ENCODE data around the gene TEX26.

TEX26 gene

GRCh38 chr13:30918662-30919405 lies 13.6 kb upstream of the TEX26 start:
- Histone ChIP-seq H2BK12ac (ENCODE audit: low read length in 2 of 2) (no peak overlapping the region), H3K4me3 (ENCODE audit: insufficient read depth in 1 of 2, low read depth in 1 of 2, low read length in 2 of 2) (no peak overlapping the region), H3K36me3 (ENCODE audit: control insufficient read depth in 1 of 2, insufficient read depth in 2 of 2, low read depth in 1 of 2, low read length in 2 of 2) (peaks cover 0 to 99% of the 10 kb centered on the region in 2 experiments), H2BK15ac (ENCODE audit: low read depth, poor library complexity, severe bottlenecking) (no peak overlapping the region), H4K91ac (ENCODE audit: low read length) (no peak overlapping the region), H3K4ac (ENCODE audit: low read depth in 1 of 2, low read length in 2 of 2) (no peak overlapping the region), H3K14ac (ENCODE audit: low read length in 2 of 2) (no peak overlapping the region), H3K79me1 (replicated peaks; ENCODE audit: low read length, poor library complexity, severe bottlenecking) (no peaks in the 10 kb centered on the region), H3K23ac (ENCODE audit: low read length in 2 of 2) (no peak overlapping the region), H3K4me2 (ENCODE audit: low read length, poor library complexity, severe bottlenecking) (no peak overlapping the region), H2BK5ac (ENCODE audit: low read depth, low read length, poor library complexity, severe bottlenecking) (no peak overlapping the region), H3K4me1 (ENCODE audit: control insufficient read depth, insufficient read depth, low read depth, low read length) (peaks cover 2% of the 10 kb centered on the region), H2BK120ac (ENCODE audit: low read depth, low read length) (no peak overlapping the region), H3K18ac (ENCODE audit: low read depth in 1 of 2, low read length in 2 of 2) (no peak overlapping the region), H3K27me3 (ENCODE audit: control insufficient read depth in 1 of 2, insufficient read depth in 1 of 2, low read length in 2 of 2) (no peaks in the 10 kb centered on the region), H3K9me3 (ENCODE audit: control insufficient read depth, low read length) (no peaks in the 10 kb centered on the region), H2AFZ (ENCODE audit: low read depth, low read length) (no peak overlapping the region), H4K8ac (ENCODE audit: low read length) (no peak overlapping the region), H2AK5ac (ENCODE audit: low read length, severe bottlenecking) (no peak overlapping the region), H3K27ac (ENCODE audit: low read length, poor library complexity, severe bottlenecking) (no peak overlapping the region), H3K9ac (ENCODE audit: low read length) (peak overlapping the region; percentile 7)
- WGBS = 76% methylated on average over 3 of the region's 6 CpGs
- DNase-seq = no peak

- Histone ChIP-seq H2BK15ac (ENCODE audit: low read depth, poor library complexity, severe bottlenecking) (no peak overlapping the region), H3K27ac (ENCODE audit: low read length, poor library complexity, severe bottlenecking) (no peak overlapping the region), H2BK120ac (ENCODE audit: low read depth, low read length) (no peak overlapping the region), H2AFZ (ENCODE audit: low read depth, low read length) (no peak overlapping the region), H3K14ac (ENCODE audit: low read length in 2 of 2) (no peak overlapping the region), H3K9ac (ENCODE audit: low read length) (no peak overlapping the region), H3K36me3 (ENCODE audit: control insufficient read depth in 1 of 2, insufficient read depth in 2 of 2, low read depth in 1 of 2, low read length in 2 of 2) (peaks cover 0 to 100% of the 10 kb centered on the region in 2 experiments), H3K4me3 (ENCODE audit: insufficient read depth in 1 of 2, low read depth in 1 of 2, low read length in 2 of 2) (no peak overlapping the region), H2BK5ac (ENCODE audit: low read depth, low read length, poor library complexity, severe bottlenecking) (no peak overlapping the region), H3K23ac (ENCODE audit: low read length in 2 of 2) (no peak overlapping the region), H2BK12ac (ENCODE audit: low read length in 2 of 2) (no peak overlapping the region), H3K18ac (ENCODE audit: low read depth in 1 of 2, low read length in 2 of 2) (no peak overlapping the region), H3K27me3 (ENCODE audit: control insufficient read depth in 1 of 2, insufficient read depth in 1 of 2, low read length in 2 of 2) (no peaks in the 10 kb centered on the region), H3K4me2 (ENCODE audit: low read length, poor library complexity, severe bottlenecking) (no peak overlapping the region), H4K91ac (ENCODE audit: low read length) (no peak overlapping the region), H3K9me3 (ENCODE audit: control insufficient read depth, low read length) (no peaks in the 10 kb centered on the region), H2AK5ac (ENCODE audit: low read length, severe bottlenecking) (no peak overlapping the region), H3K4ac (ENCODE audit: low read depth in 1 of 2, low read length in 2 of 2) (no peak overlapping the region), H3K79me1 (replicated peaks; ENCODE audit: low read length, poor library complexity, severe bottlenecking) (no peaks in the 10 kb centered on the region), H3K4me1 (ENCODE audit: control insufficient read depth, insufficient read depth, low read depth, low read length) (peaks cover 2% of the 10 kb centered on the region), H4K8ac (ENCODE audit: low read length) (no peak overlapping the region)
- 93% methylated on average over 4 of the region's 5 CpGs for WGBS
- DNase-seq = no peak
Observed at GRCh38 chr13:30920162-30920909, 12.1 kb upstream of the TEX26 start.

GRCh38 chr13:30923418-30923817 lies 9.0 kb upstream of the TEX26 start:
- no peak overlapping the region for H3K4me2 ChIP-seq (ENCODE audit: low read length, poor library complexity, severe bottlenecking)
- H3K36me3 ChIP-seq (ENCODE audit: control insufficient read depth in 1 of 2, insufficient read depth in 2 of 2, low read depth in 1 of 2, low read length in 2 of 2) = peaks cover 0 to 80% of the 10 kb centered on the region in 2 experiments
- no peak overlapping the region for H2AK5ac ChIP-seq (ENCODE audit: low read length, severe bottlenecking)
- H4K8ac ChIP-seq (ENCODE audit: low read length) = no peak overlapping the region
- no peak overlapping the region for H3K4ac ChIP-seq (ENCODE audit: low read depth in 1 of 2, low read length in 2 of 2)
- H2AFZ ChIP-seq (ENCODE audit: low read depth, low read length) = peak overlapping the region; percentile 36
- H3K4me1 ChIP-seq (ENCODE audit: control insufficient read depth, insufficient read depth, low read depth, low read length) = peaks cover 3% of the 10 kb centered on the region
- H2BK12ac ChIP-seq (ENCODE audit: low read length in 2 of 2) = peak overlapping the region in 1 of 2 experiments; percentile 86
- no peaks in the 10 kb centered on the region for H3K79me1 ChIP-seq (replicated peaks; ENCODE audit: low read length, poor library complexity, severe bottlenecking)
- no peak for DNase-seq
- H2BK15ac ChIP-seq (ENCODE audit: low read depth, poor library complexity, severe bottlenecking) = no peak overlapping the region
- 89% methylated on average over 1 of the region's 1 CpG for WGBS
- no peaks in the 10 kb centered on the region for H3K27me3 ChIP-seq (ENCODE audit: control insufficient read depth in 1 of 2, insufficient read depth in 1 of 2, low read length in 2 of 2)
- H3K4me3 ChIP-seq (ENCODE audit: insufficient read depth in 1 of 2, low read depth in 1 of 2, low read length in 2 of 2) = no peak overlapping the region
- no peak overlapping the region for H3K23ac ChIP-seq (ENCODE audit: low read length in 2 of 2)
- H3K27ac ChIP-seq (ENCODE audit: low read length, poor library complexity, severe bottlenecking) = no peak overlapping the region
- no peak overlapping the region for H2BK120ac ChIP-seq (ENCODE audit: low read depth, low read length)
- no peak overlapping the region for H2BK5ac ChIP-seq (ENCODE audit: low read depth, low read length, poor library complexity, severe bottlenecking)
- H3K18ac ChIP-seq (ENCODE audit: low read depth in 1 of 2, low read length in 2 of 2) = peak overlapping the region in 1 of 2 experiments; percentile 48
- no peak overlapping the region for H3K9ac ChIP-seq (ENCODE audit: low read length)
- H4K91ac ChIP-seq (ENCODE audit: low read length) = no peak overlapping the region
- peak overlapping the region in 1 of 2 experiments; percentile 68 for H3K14ac ChIP-seq (ENCODE audit: low read length in 2 of 2)
- no peaks in the 10 kb centered on the region for H3K9me3 ChIP-seq (ENCODE audit: control insufficient read depth, low read length)

GRCh38 chr13:30924721-30925120 lies 7.7 kb upstream of the TEX26 start:
- Histone ChIP-seq H2BK15ac (ENCODE audit: low read depth, poor library complexity, severe bottlenecking) (no peak overlapping the region), H4K8ac (ENCODE audit: low read length) (no peak overlapping the region), H2BK120ac (ENCODE audit: low read depth, low read length) (no peak overlapping the region), H2AFZ (ENCODE audit: low read depth, low read length) (peak overlapping the region; percentile 31), H3K4me3 (ENCODE audit: insufficient read depth in 1 of 2, low read depth in 1 of 2, low read length in 2 of 2) (no peak overlapping the region), H3K23ac (ENCODE audit: low read length in 2 of 2) (no peak overlapping the region), H2BK12ac (ENCODE audit: low read length in 2 of 2) (no peak overlapping the region), H3K27ac (ENCODE audit: low read length, poor library complexity, severe bottlenecking) (no peak overlapping the region), H3K9ac (ENCODE audit: low read length) (no peak overlapping the region), H3K4me2 (ENCODE audit: low read length, poor library complexity, severe bottlenecking) (no peak overlapping the region), H3K27me3 (ENCODE audit: control insufficient read depth in 1 of 2, insufficient read depth in 1 of 2, low read length in 2 of 2) (no peaks in the 10 kb centered on the region), H2AK5ac (ENCODE audit: low read length, severe bottlenecking) (no peak overlapping the region), H3K36me3 (ENCODE audit: control insufficient read depth in 1 of 2, insufficient read depth in 2 of 2, low read depth in 1 of 2, low read length in 2 of 2) (peaks cover 0 to 67% of the 10 kb centered on the region in 2 experiments), H3K14ac (ENCODE audit: low read length in 2 of 2) (no peak overlapping the region), H3K79me1 (replicated peaks; ENCODE audit: low read length, poor library complexity, severe bottlenecking) (no peaks in the 10 kb centered on the region), H3K18ac (ENCODE audit: low read depth in 1 of 2, low read length in 2 of 2) (no peak overlapping the region), H4K91ac (ENCODE audit: low read length) (no peak overlapping the region), H3K4ac (ENCODE audit: low read depth in 1 of 2, low read length in 2 of 2) (no peak overlapping the region), H3K9me3 (ENCODE audit: control insufficient read depth, low read length) (no peaks in the 10 kb centered on the region), H2BK5ac (ENCODE audit: low read depth, low read length, poor library complexity, severe bottlenecking) (no peak overlapping the region), H3K4me1 (ENCODE audit: control insufficient read depth, insufficient read depth, low read depth, low read length) (peaks cover 3% of the 10 kb centered on the region)
- no peak for DNase-seq
- WGBS = 93% methylated on average over 2 of the region's 3 CpGs
